GM23338 (cell line): ENCODE measurements around the gene SUN5. TPM values are rescaled to one million over a fixed set of nuclear protein-coding genes. Genes with fewer than 3 reads are reported as not detected.

ENCODE experiments used
- ATAC-seq: fragments of 200-7000 bp; cut with Tn5 transposase; 3 replicates; pipeline ENCODE4 v1.9.1; 2020
- DNase-seq: peaks from one replicate; pipeline ENCODE4 v3.0.0-alpha.2; 2015; ENCODE audit warnings: low spot score
- H2AFZ ChIP-seq: fragments of 200-600 bp; sonication (generic); 2 replicates; pipeline ENCODE4 v1.8.0; 2016; ENCODE audit warnings: antibody characterized with exemption, mild to moderate bottlenecking, moderate library complexity
- H3F3A ChIP-seq: fragments of 200-600 bp; sonication (generic); replicated peaks from 2 replicates; pipeline ENCODE4 v1.8.0; 2017; ENCODE audit warnings: antibody characterized with exemption, mixed run types, low read depth
- H3K27ac ChIP-seq: fragments of 200-600 bp; sonication (generic); 2 replicates; pipeline ENCODE4 v1.6.1; 2016; ENCODE audit warnings: low read depth
- H3K27me3 ChIP-seq: fragments of 200-600 bp; sonication (generic); 2 replicates; pipeline ENCODE4 v1.8.0; 2016; ENCODE audit warnings: mild to moderate bottlenecking, mixed run types, moderate library complexity; ENCODE audit not compliant: insufficient read depth
- H3K36me3 ChIP-seq: fragments of 200-600 bp; sonication (generic); 2 replicates; pipeline ENCODE4 v1.8.0; 2016; ENCODE audit warnings: mild to moderate bottlenecking; ENCODE audit not compliant: insufficient read depth
- H3K4me1 ChIP-seq: fragments of 200-600 bp; sonication (generic); 2 replicates; pipeline ENCODE4 v1.8.0; 2016; ENCODE audit warnings: mild to moderate bottlenecking, moderate library complexity; ENCODE audit not compliant: insufficient read depth
- H3K4me2 ChIP-seq: fragments of 200-600 bp; sonication (generic); 2 replicates; pipeline ENCODE4 v1.7.1; 2017; ENCODE audit warnings: mixed run types
- H3K4me3 ChIP-seq: fragments of 200-600 bp; sonication (generic); 2 replicates; pipeline ENCODE4 v1.6.1; 2016; ENCODE audit warnings: mixed run types
- H3K79me2 ChIP-seq: fragments of 200-600 bp; sonication (generic); replicated peaks from 2 replicates; pipeline ENCODE4 v1.8.0; 2017; ENCODE audit warnings: mild to moderate bottlenecking; ENCODE audit not compliant: insufficient read depth
- H3K9me2 ChIP-seq: fragments of 200-600 bp; sonication (generic); 2 replicates; pipeline ENCODE4 v1.8.0; 2017; ENCODE audit not compliant: insufficient read depth
- H4K20me1 ChIP-seq: fragments of 200-600 bp; sonication (generic); replicated peaks from 2 replicates; pipeline ENCODE4 v1.8.0; 2017; ENCODE audit warnings: mild to moderate bottlenecking; ENCODE audit not compliant: insufficient read depth
- H3K27ac Mint-ChIP-seq: 2 replicates; pipeline ENCODE4 v1.8.0; 2020; ENCODE audit warnings: inconsistent platforms, mild to moderate bottlenecking, moderate library complexity, mixed read lengths
- H3K27me3 Mint-ChIP-seq: 3 replicates; pipeline ENCODE4 v1.8.0; 2022; ENCODE audit warnings: low read depth, mild to moderate bottlenecking, moderate library complexity, mixed read lengths, inconsistent platforms; ENCODE audit not compliant: insufficient read depth, poor library complexity
- H3K36me3 Mint-ChIP-seq: 3 replicates; pipeline ENCODE4 v1.8.0; 2021; ENCODE audit warnings: low read depth, mild to moderate bottlenecking, inconsistent platforms, moderate library complexity, mixed read lengths
- H3K4me1 Mint-ChIP-seq: 3 replicates; pipeline ENCODE4 v1.8.0; 2020; ENCODE audit warnings: mild to moderate bottlenecking, inconsistent platforms, mixed read lengths
- H3K4me3 Mint-ChIP-seq: 3 replicates; pipeline ENCODE4 v1.8.0; 2021; ENCODE audit warnings: moderate library complexity, mild to moderate bottlenecking, inconsistent platforms, mixed read lengths
- H3K9me3 Mint-ChIP-seq: 3 replicates; pipeline ENCODE4 v1.8.0; 2020; ENCODE audit warnings: moderate library complexity, mild to moderate bottlenecking, inconsistent platforms, mixed read lengths
- CREB1 ChIP-seq: fragments of 250-450 bp; sonication (Bioruptor Pico); IDR thresholded peaks from 2 replicates; pipeline ENCODE4 v1.5.0; 2020; ENCODE audit warnings: low read depth, mild to moderate bottlenecking, moderate library complexity
- CTCF ChIP-seq, 2 experiments: fragments of 200-600 bp in 1 of 2; sonication (generic) in 1 of 2; conservative IDR thresholded peaks; 2 replicates each; pipeline versions ENCODE4 v1.5.1 to v1.6.1; 2016 to 2017; ENCODE audit warnings: antibody characterized with exemption in 2 of 2, low read depth in 2 of 2, mild to moderate bottlenecking in 2 of 2, moderate library complexity in 1 of 2
- ETS1 ChIP-seq: IDR thresholded peaks from 2 replicates; pipeline ENCODE4 v1.6.1; 2016; ENCODE audit warnings: antibody characterized with exemption
- EZH2 ChIP-seq: fragments of 200-600 bp; sonication (generic); IDR thresholded peaks from one replicate; pipeline ENCODE4 v1.8.0; 2017; ENCODE audit warnings: antibody characterized with exemption, mild to moderate bottlenecking, low read depth; ENCODE audit not compliant: unreplicated experiment
- EZH2phosphoT487 ChIP-seq: fragments of 200-600 bp; sonication (generic); IDR thresholded peaks from one replicate; pipeline ENCODE4 v1.8.1; 2018; ENCODE audit warnings: antibody characterized with exemption; ENCODE audit not compliant: unreplicated experiment
- JUNB ChIP-seq: IDR thresholded peaks from one replicate; pipeline ENCODE4 v1.6.1; 2016; ENCODE audit warnings: antibody characterized with exemption; ENCODE audit not compliant: unreplicated experiment
- NANOG ChIP-seq: IDR thresholded peaks from 2 replicates; pipeline ENCODE4 v1.6.1; 2016; ENCODE audit warnings: antibody characterized with exemption, borderline replicate concordance
- POLR2AphosphoS5 ChIP-seq: IDR thresholded peaks from 2 replicates; pipeline ENCODE4 v1.6.1; 2016; ENCODE audit warnings: antibody characterized with exemption, low read depth
- REST ChIP-seq: IDR thresholded peaks from one replicate; pipeline ENCODE4 v1.6.1; 2018; ENCODE audit warnings: antibody characterized with exemption; ENCODE audit not compliant: unreplicated experiment
- STAT1 ChIP-seq: IDR thresholded peaks from one replicate; pipeline ENCODE4 v1.6.1; 2016; ENCODE audit warnings: antibody characterized with exemption; ENCODE audit not compliant: unreplicated experiment
- ZNF114 ChIP-seq: fragments of 250-450 bp; sonication (Bioruptor Pico); IDR thresholded peaks from 2 replicates; pipeline ENCODE4 v1.5.0; 2020; ENCODE audit warnings: mild to moderate bottlenecking, moderate library complexity
- ZNF331 ChIP-seq: fragments of 250-450 bp; sonication (Bioruptor Pico); IDR thresholded peaks from 2 replicates; pipeline ENCODE4 v1.5.0; 2020; ENCODE audit warnings: low read depth, mild to moderate bottlenecking, moderate library complexity
- ZNF462 ChIP-seq: fragments of 250-450 bp; sonication (Bioruptor Pico); IDR thresholded peaks from 2 replicates; pipeline ENCODE4 v1.5.0; 2020; ENCODE audit warnings: mild to moderate bottlenecking, moderate library complexity
- polyA plus RNA-seq: library from polyadenylated mRNA; unstranded; fragments of >200 nt; fragmentation: Nextera tagmentation; extraction: Ambion mirVana; gene quantifications from 2 replicates; pipeline ENCODE4 v1.2.1, GENCODE V29; 2016
- total RNA-seq: library from RNA; depleted of rRNA; stranded (reverse); fragments of >200 nt; shearing (Covaris generic); gene quantifications from 2 replicates; pipeline ENCODE4 v1.2.3, GENCODE V29; 2014

The SUN5 gene
- total and polyA plus RNA-seq, 2 experiments from 2014 or later, result not detected

GRCh38 chr20:33013701-33014326 is 9.6 kb upstream of the SUN5 start:
- no peak for TF ChIP-seq REST
- TF ChIP-seq CTCF (conservative IDR thresholded peaks at IDR 0.05; ENCODE audit: low read depth in 2 of 2), result no peak
- TF ChIP-seq STAT1, result no peak
- no peak for TF ChIP-seq ETS1
- TF ChIP-seq NANOG, result no peak
- no peak for TF ChIP-seq EZH2
- TF ChIP-seq JUNB, result no peak
- TF ChIP-seq CREB1, result no peak
- TF ChIP-seq ZNF114, result no peak
- TF ChIP-seq ZNF331 (CRISPR knock-in tag), result no peak
- no peak for TF ChIP-seq EZH2phosphoT487
- no peak for TF ChIP-seq ZNF462
- TF ChIP-seq POLR2AphosphoS5, result no peak
- no peaks in the 10 kb centered on the region for H3K4me1 ChIP-seq
- H3K36me3 ChIP-seq, result no peaks in the 10 kb centered on the region
- H2AFZ ChIP-seq, result no peak overlapping the region
- H3K27me3 ChIP-seq, result no peaks in the 10 kb centered on the region
- no peak for DNase-seq
- H3K9me3 Mint-ChIP-seq, result no peaks in the 10 kb centered on the region
- no peaks in the 10 kb centered on the region for H3F3A ChIP-seq
- H3K27ac Mint-ChIP-seq, result no peak overlapping the region
- no peak overlapping the region for H3K27ac ChIP-seq
- H4K20me1 ChIP-seq, result no peaks in the 10 kb centered on the region
- no peak overlapping the region for H3K4me2 ChIP-seq
- ATAC-seq, result no peak
- H3K79me2 ChIP-seq, result no peaks in the 10 kb centered on the region
- H3K4me3 ChIP-seq, result no peak overlapping the region
- H3K4me3 Mint-ChIP-seq, result no peak overlapping the region
- H3K36me3 Mint-ChIP-seq, result no peaks in the 10 kb centered on the region
- no peaks in the 10 kb centered on the region for H3K9me2 ChIP-seq
- peaks cover 14% of the 10 kb centered on the region for H3K4me1 Mint-ChIP-seq
- peaks cover 16% of the 10 kb centered on the region for H3K27me3 Mint-ChIP-seq
